ENCODE data around the gene TMEM131.
A peak's percentile ranks its signal among the peaks of the same experiment; 100 is the strongest.

Gene TMEM131

DNA sequence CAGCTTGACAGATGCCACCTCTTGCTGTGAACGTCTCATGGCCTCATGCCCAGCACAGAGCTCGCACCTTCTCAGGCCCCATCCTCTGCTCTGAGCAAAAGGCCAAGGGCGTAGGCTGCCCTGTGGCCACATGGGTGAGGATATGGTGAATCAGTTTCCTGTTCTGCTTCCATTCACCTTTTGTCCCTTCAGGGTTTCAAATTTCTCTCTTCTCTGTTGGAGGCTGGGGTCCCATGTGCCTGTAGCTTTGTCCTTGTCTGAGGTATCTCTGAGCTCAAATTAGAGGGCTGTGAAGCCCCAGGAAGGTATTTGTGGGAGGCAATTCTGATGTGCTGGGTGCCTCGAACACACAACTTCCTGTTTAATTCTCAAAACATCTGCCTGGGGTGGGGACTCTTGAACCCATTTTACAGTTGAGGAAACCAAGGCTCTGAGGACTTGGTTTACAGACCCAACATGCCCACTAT is 253.3 kb downstream of the TMEM131 start:
- WGBS (ENCODE audit: extremely low coverage, insufficient coverage, insufficient read length): no CpG with 5 or more reads among the region's 4 CpGs
- no peak overlapping the region for H4K12ac ChIP-seq (ENCODE audit: low read depth, low read length)
- no peak overlapping the region for H3K4me3 ChIP-seq (ENCODE audit: low read depth, low read length)
- DNase-seq: no peak
- peaks cover 15% of the 10 kb centered on the region for H3K79me1 ChIP-seq (ENCODE audit: low read length)
- no peak overlapping the region for H2AFZ ChIP-seq (ENCODE audit: insufficient read depth, low read length, poor library complexity)
- no peak overlapping the region for H2BK120ac ChIP-seq (ENCODE audit: insufficient read depth, low read length, poor library complexity)
- H3K4me1 ChIP-seq (ENCODE audit: control insufficient read depth in 1 of 2, insufficient read depth in 2 of 2, low read length in 2 of 2): peaks cover 11 to 14% of the 10 kb centered on the region in 2 experiments
- no peak overlapping the region for H3K23ac ChIP-seq (ENCODE audit: low read length)
- no peak overlapping the region for H2BK5ac ChIP-seq (ENCODE audit: low read depth, low read length, poor library complexity)
- H4K8ac ChIP-seq (ENCODE audit: low read depth, low read length): no peak overlapping the region
- no peak overlapping the region for H4K91ac ChIP-seq (ENCODE audit: low read depth, low read length)
- H3K4me2 ChIP-seq (ENCODE audit: low read length): no peak overlapping the region
- no peaks in the 10 kb centered on the region for H3K27me3 ChIP-seq (ENCODE audit: insufficient read depth, low read length)
- H2BK12ac ChIP-seq (ENCODE audit: low read length): no peak overlapping the region
- no peak overlapping the region for H3K4ac ChIP-seq (ENCODE audit: low read depth, low read length)
- H3K36me3 ChIP-seq (ENCODE audit: control insufficient read depth in 1 of 2, insufficient read depth in 2 of 2, low read length in 2 of 2): no peaks in the 10 kb centered on the region
- peaks cover 1% of the 10 kb centered on the region for H3K9me3 ChIP-seq (ENCODE audit: insufficient read depth, low read depth, low read length)
- H3K14ac ChIP-seq (ENCODE audit: low read length): no peak overlapping the region
- H3K18ac ChIP-seq (ENCODE audit: low read length): no peak overlapping the region
- no peak overlapping the region for H2AK5ac ChIP-seq (ENCODE audit: low read length)
- no peak overlapping the region for H3K27ac ChIP-seq (ENCODE audit: low read depth, low read length)
- no peaks in the 10 kb centered on the region for H3K79me2 ChIP-seq (ENCODE audit: control insufficient read depth, insufficient read depth, low read length, poor library complexity)
- no peak overlapping the region for H3K9ac ChIP-seq (ENCODE audit: low read length)

DNA sequence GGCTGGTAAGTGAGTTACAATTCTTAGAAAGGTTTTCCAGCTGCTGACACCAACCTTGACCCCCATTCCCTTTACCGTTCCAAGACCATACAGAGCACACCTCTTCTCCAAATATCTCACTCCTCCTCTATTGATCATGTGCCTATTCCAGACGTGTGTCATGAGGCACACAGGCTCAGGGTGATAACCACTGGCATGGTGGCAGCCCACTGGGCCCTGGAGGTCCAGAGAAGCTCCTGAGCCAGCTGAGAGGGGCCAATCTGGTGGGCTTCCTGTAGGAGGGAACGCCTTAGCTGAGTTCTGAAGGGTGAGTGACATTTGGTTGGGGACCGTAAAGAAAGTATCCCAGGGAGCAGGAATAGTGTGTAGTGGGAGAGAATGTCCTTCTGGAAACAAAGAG is 254.1 kb downstream of the TMEM131 start:
- Histone ChIP-seq H2AFZ (ENCODE audit: insufficient read depth, low read length, poor library complexity) (no peak overlapping the region), H3K9ac (ENCODE audit: low read length) (no peak overlapping the region), H2AK5ac (ENCODE audit: low read length) (peak overlapping the region; percentile 66), H3K14ac (ENCODE audit: low read length) (peak overlapping the region; percentile 69), H2BK120ac (ENCODE audit: insufficient read depth, low read length, poor library complexity) (peak overlapping the region; percentile 27), H3K23ac (ENCODE audit: low read length) (no peak overlapping the region), H3K4me3 (ENCODE audit: low read depth, low read length) (no peak overlapping the region), H3K4me2 (ENCODE audit: low read length) (no peak overlapping the region), H3K27me3 (ENCODE audit: insufficient read depth, low read length) (no peaks in the 10 kb centered on the region), H4K12ac (ENCODE audit: low read depth, low read length) (no peak overlapping the region), H3K4ac (ENCODE audit: low read depth, low read length) (peak overlapping the region; percentile 50), H3K36me3 (ENCODE audit: control insufficient read depth in 1 of 2, insufficient read depth in 2 of 2, low read length in 2 of 2) (no peaks in the 10 kb centered on the region), H4K91ac (ENCODE audit: low read depth, low read length) (peak overlapping the region; percentile 95), H3K27ac (ENCODE audit: low read depth, low read length) (no peak overlapping the region), H3K9me3 (ENCODE audit: insufficient read depth, low read depth, low read length) (peaks cover 5% of the 10 kb centered on the region), H3K18ac (ENCODE audit: low read length) (peak overlapping the region; percentile 76), H2BK12ac (ENCODE audit: low read length) (peak overlapping the region; percentile 30), H2BK5ac (ENCODE audit: low read depth, low read length, poor library complexity) (peak overlapping the region; percentile 70), H3K79me2 (ENCODE audit: control insufficient read depth, insufficient read depth, low read length, poor library complexity) (no peaks in the 10 kb centered on the region), H4K8ac (ENCODE audit: low read depth, low read length) (peak overlapping the region; percentile 43), H3K79me1 (ENCODE audit: low read length) (peaks cover 14% of the 10 kb centered on the region), H3K4me1 (ENCODE audit: control insufficient read depth in 1 of 2, insufficient read depth in 2 of 2, low read length in 2 of 2) (peaks cover 11 to 14% of the 10 kb centered on the region in 2 experiments)
- DNase-seq: no peak
- WGBS (ENCODE audit: extremely low coverage, insufficient coverage, insufficient read length): 100% methylated on average over 1 of the region's 4 CpGs

- H3K23ac ChIP-seq (ENCODE audit: low read length): no peak overlapping the region
- no peaks in the 10 kb centered on the region for H3K79me2 ChIP-seq (ENCODE audit: control insufficient read depth, insufficient read depth, low read length, poor library complexity)
- peak overlapping the region; percentile 66 for H2AK5ac ChIP-seq (ENCODE audit: low read length)
- no peak overlapping the region for H2AFZ ChIP-seq (ENCODE audit: insufficient read depth, low read length, poor library complexity)
- H3K4me1 ChIP-seq (ENCODE audit: control insufficient read depth in 1 of 2, insufficient read depth in 2 of 2, low read length in 2 of 2): peaks cover 11 to 14% of the 10 kb centered on the region in 2 experiments
- peak overlapping the region; percentile 43 for H4K8ac ChIP-seq (ENCODE audit: low read depth, low read length)
- peak overlapping the region; percentile 43 for H3K27ac ChIP-seq (ENCODE audit: low read depth, low read length)
- H4K12ac ChIP-seq (ENCODE audit: low read depth, low read length): no peak overlapping the region
- H3K18ac ChIP-seq (ENCODE audit: low read length): peak overlapping the region; percentile 76
- no CpG with 5 or more reads among the region's 20 CpGs for WGBS (ENCODE audit: extremely low coverage, insufficient coverage, insufficient read length)
- H3K4ac ChIP-seq (ENCODE audit: low read depth, low read length): peak overlapping the region; percentile 50
- peak overlapping the region; percentile 27 for H2BK120ac ChIP-seq (ENCODE audit: insufficient read depth, low read length, poor library complexity)
- peak overlapping the region; percentile 95 for H4K91ac ChIP-seq (ENCODE audit: low read depth, low read length)
- DNase-seq: no peak
- H3K27me3 ChIP-seq (ENCODE audit: insufficient read depth, low read length): no peaks in the 10 kb centered on the region
- no peaks in the 10 kb centered on the region for H3K36me3 ChIP-seq (ENCODE audit: control insufficient read depth in 1 of 2, insufficient read depth in 2 of 2, low read length in 2 of 2)
- peak overlapping the region; percentile 70 for H2BK5ac ChIP-seq (ENCODE audit: low read depth, low read length, poor library complexity)
- peak overlapping the region; percentile 69 for H3K14ac ChIP-seq (ENCODE audit: low read length)
- H3K9me3 ChIP-seq (ENCODE audit: insufficient read depth, low read depth, low read length): peaks cover 5% of the 10 kb centered on the region
- no peak overlapping the region for H3K4me2 ChIP-seq (ENCODE audit: low read length)
- H2BK12ac ChIP-seq (ENCODE audit: low read length): peak overlapping the region; percentile 30
- no peak overlapping the region for H3K9ac ChIP-seq (ENCODE audit: low read length)
- H3K79me1 ChIP-seq (ENCODE audit: low read length): peaks cover 14% of the 10 kb centered on the region
- no peak overlapping the region for H3K4me3 ChIP-seq (ENCODE audit: low read depth, low read length)
Observed at GRCh38 chr2:97741251-97741650, 254.5 kb downstream of the TMEM131 start.

GRCh38 chr2:97740590-97741182 is 255.1 kb downstream of the TMEM131 start:
- no peak overlapping the region for H4K12ac ChIP-seq (ENCODE audit: low read depth, low read length)
- H3K27ac ChIP-seq (ENCODE audit: low read depth, low read length): peak overlapping the region; percentile 41
- H4K91ac ChIP-seq (ENCODE audit: low read depth, low read length): peak overlapping the region; percentile 15
- no peak overlapping the region for H3K4ac ChIP-seq (ENCODE audit: low read depth, low read length)
- no peak overlapping the region for H3K18ac ChIP-seq (ENCODE audit: low read length)
- H3K4me2 ChIP-seq (ENCODE audit: low read length): no peak overlapping the region
- H3K27me3 ChIP-seq (ENCODE audit: insufficient read depth, low read length): no peaks in the 10 kb centered on the region
- H3K79me1 ChIP-seq (ENCODE audit: low read length): peaks cover 14% of the 10 kb centered on the region
- WGBS (ENCODE audit: extremely low coverage, insufficient coverage, insufficient read length): no CpG with 5 or more reads among the region's 19 CpGs
- H2BK12ac ChIP-seq (ENCODE audit: low read length): no peak overlapping the region
- peaks cover 11 to 14% of the 10 kb centered on the region in 2 experiments for H3K4me1 ChIP-seq (ENCODE audit: control insufficient read depth in 1 of 2, insufficient read depth in 2 of 2, low read length in 2 of 2)
- no peak overlapping the region for H3K14ac ChIP-seq (ENCODE audit: low read length)
- DNase-seq: peak; percentile 49 to 78
- H3K9ac ChIP-seq (ENCODE audit: low read length): no peak overlapping the region
- H2BK120ac ChIP-seq (ENCODE audit: insufficient read depth, low read length, poor library complexity): no peak overlapping the region
- no peak overlapping the region for H2BK5ac ChIP-seq (ENCODE audit: low read depth, low read length, poor library complexity)
- H4K8ac ChIP-seq (ENCODE audit: low read depth, low read length): peak overlapping the region; percentile 8
- no peak overlapping the region for H2AFZ ChIP-seq (ENCODE audit: insufficient read depth, low read length, poor library complexity)
- H3K9me3 ChIP-seq (ENCODE audit: insufficient read depth, low read depth, low read length): peaks cover 5% of the 10 kb centered on the region
- H3K23ac ChIP-seq (ENCODE audit: low read length): no peak overlapping the region
- no peaks in the 10 kb centered on the region for H3K36me3 ChIP-seq (ENCODE audit: control insufficient read depth in 1 of 2, insufficient read depth in 2 of 2, low read length in 2 of 2)
- no peak overlapping the region for H3K4me3 ChIP-seq (ENCODE audit: low read depth, low read length)
- no peaks in the 10 kb centered on the region for H3K79me2 ChIP-seq (ENCODE audit: control insufficient read depth, insufficient read depth, low read length, poor library complexity)
- H2AK5ac ChIP-seq (ENCODE audit: low read length): no peak overlapping the region
